ENCODE data around the gene CTCFL.

CTCFL gene

DNA sequence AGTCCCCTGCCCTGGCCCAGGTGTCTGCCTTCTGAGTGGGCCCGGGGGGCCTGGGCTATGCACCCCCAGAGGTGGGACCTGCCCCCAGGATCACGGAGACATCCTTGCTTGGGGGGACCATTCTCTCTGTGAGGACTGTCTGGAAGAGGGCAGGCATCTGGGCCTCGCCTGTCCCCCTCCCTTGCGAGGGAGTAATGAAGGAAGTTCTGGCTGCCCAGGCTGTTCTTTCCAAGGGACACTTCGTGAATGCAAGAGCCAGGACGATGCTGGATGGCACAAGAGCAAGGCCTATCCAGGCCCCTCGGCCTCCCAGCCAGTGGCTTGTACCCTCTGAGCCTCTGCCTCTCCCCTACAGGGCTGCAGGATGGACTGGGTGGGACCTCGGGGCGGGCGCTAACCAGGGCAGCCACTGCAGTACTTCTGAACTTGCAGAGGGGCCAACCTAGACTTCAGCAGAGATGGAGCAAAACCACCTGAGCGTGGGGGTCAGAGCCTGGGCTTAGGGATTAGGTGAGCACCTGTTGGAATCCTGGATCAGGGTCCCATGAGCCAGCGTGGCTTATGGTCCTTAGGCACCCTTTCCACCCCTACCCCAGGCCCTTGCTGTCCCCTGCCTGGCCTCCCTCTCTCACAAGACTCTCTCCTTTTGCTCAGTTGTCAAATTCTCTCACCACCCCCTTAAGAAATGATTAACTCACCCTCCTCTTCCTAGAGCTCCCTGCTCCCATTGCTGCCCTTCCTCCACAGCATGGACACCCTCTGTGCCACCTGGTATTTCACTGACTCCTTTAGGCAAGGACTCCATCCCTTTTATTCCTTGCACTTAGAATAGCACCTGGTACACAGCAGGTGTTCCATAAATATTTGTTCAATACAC is 53.2 kb downstream of the CTCFL start:
- no peak overlapping the region for H3K4me2 ChIP-seq (ENCODE audit: insufficient read depth, low read length, poor library complexity, severe bottlenecking)
- no CpG with 5 or more reads among the region's 12 CpGs for WGBS, 2 donors (ENCODE audit: extremely low coverage in 2 of 2, insufficient read length in 2 of 2, insufficient replicate concordance in 1 of 2)
- peak overlapping the region; percentile 83 for H3K18ac ChIP-seq (ENCODE audit: low read length)
- H2AFZ ChIP-seq (ENCODE audit: low read length), result peak overlapping the region; percentile 61
- peak overlapping the region; percentile 91 for H2BK15ac ChIP-seq (ENCODE audit: low read length)
- H3K23ac ChIP-seq (ENCODE audit: low read depth, low read length, poor library complexity), result peak overlapping the region; percentile 38
- H3K36me3 ChIP-seq (replicated peaks in 1 of 2; ENCODE audit: control insufficient read depth in 2 of 2, insufficient read depth in 2 of 2, low read length in 2 of 2), result no peaks in the 10 kb centered on the region
- peak overlapping the region; percentile 40 for H2BK120ac ChIP-seq (ENCODE audit: low read depth, low read length)
- DNase-seq (ENCODE audit: low spot score), result no peak
- peak overlapping the region; percentile 77 for H2BK5ac ChIP-seq (ENCODE audit: low read length)
- peak overlapping the region; percentile 24 for H2BK12ac ChIP-seq (ENCODE audit: low read length)
- H3K4me3 ChIP-seq (ENCODE audit: low read length in 2 of 2), result no peak overlapping the region
- H3K27me3 ChIP-seq (ENCODE audit: control insufficient read depth in 3 of 3, insufficient read depth in 3 of 3, low read depth in 1 of 3, low read length in 3 of 3), result peaks cover 0 to 13% (median 0%) of the 10 kb centered on the region in 3 experiments
- no peaks in the 10 kb centered on the region for H3K9me3 ChIP-seq (replicated peaks in 1 of 2; ENCODE audit: control insufficient read depth in 2 of 2, insufficient read depth in 1 of 2, low read depth in 1 of 2, low read length in 2 of 2)
- H3K27ac ChIP-seq (replicated peaks; ENCODE audit: low read length), result no peak overlapping the region
- H4K8ac ChIP-seq (ENCODE audit: low read depth, low read length), result no peak overlapping the region
- H2AK5ac ChIP-seq (ENCODE audit: low read depth, low read length), result peak overlapping the region; percentile 74
- no peak overlapping the region for H4K91ac ChIP-seq (ENCODE audit: low read depth, low read length, poor library complexity)
- no peak overlapping the region for H3K9ac ChIP-seq (ENCODE audit: low read depth, low read length, poor library complexity)
- H3K79me1 ChIP-seq (ENCODE audit: low read depth, low read length), result no peaks in the 10 kb centered on the region
- no peak overlapping the region for H3K4ac ChIP-seq (ENCODE audit: low read length)
- H3K4me1 ChIP-seq (ENCODE audit: control insufficient read depth in 2 of 2, insufficient read depth in 1 of 2, low read depth in 1 of 2, low read length in 2 of 2), result peaks cover 21 to 24% of the 10 kb centered on the region in 2 donors
- H3K14ac ChIP-seq (ENCODE audit: low read length), result peak overlapping the region; percentile 61

DNA sequence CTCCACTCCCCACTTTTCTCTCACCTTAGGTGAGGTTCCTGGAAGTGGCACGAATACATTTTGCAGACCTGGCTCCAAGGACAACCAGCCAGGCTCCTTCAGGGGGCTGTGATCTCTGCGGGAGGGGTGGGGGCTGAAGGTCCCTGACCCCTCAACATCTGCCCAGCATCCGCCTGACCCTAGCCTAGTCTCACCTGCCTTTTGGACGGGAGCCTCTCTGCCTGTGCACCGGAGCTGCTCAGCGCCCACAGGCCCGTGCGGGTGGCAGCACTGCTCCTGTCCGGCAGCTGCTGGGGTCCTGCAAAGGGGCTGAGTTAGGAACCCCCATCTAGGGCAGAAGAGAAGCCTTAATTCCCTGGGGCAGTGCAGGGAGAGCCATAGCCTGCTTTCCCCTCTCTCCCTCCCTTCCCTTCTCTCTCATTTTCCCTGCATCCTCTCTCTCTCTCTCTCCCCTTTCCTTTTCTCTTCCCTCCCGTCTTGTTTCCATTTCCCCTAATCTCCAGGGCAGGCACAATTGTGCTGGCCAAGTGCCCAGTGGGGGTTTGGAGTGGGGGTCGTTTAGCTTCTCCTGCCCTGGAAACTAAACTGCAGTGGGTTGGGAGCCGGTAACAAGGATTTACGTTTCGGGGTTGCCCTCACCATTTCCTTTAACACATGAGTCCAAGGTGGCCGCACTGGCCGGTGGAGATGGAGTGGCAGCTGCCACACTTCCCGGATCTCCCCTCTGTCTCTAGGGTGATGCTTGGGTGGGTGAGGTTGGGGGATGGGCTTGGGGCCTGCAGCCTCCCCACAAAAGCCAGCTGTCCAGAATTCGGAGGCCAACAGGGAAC is 54.1 kb downstream of the CTCFL start:
- H3K27me3 ChIP-seq (ENCODE audit: control insufficient read depth in 3 of 3, insufficient read depth in 3 of 3, low read depth in 1 of 3, low read length in 3 of 3), result peaks cover 0 to 13% (median 0%) of the 10 kb centered on the region in 3 experiments
- no peak overlapping the region for H3K4ac ChIP-seq (ENCODE audit: low read length)
- H3K4me1 ChIP-seq (ENCODE audit: control insufficient read depth in 2 of 2, insufficient read depth in 1 of 2, low read depth in 1 of 2, low read length in 2 of 2), result peaks cover 21 to 23% of the 10 kb centered on the region in 2 donors
- H4K91ac ChIP-seq (ENCODE audit: low read depth, low read length, poor library complexity), result no peak overlapping the region
- no CpG with 5 or more reads among the region's 18 CpGs for WGBS, 2 donors (ENCODE audit: extremely low coverage in 2 of 2, insufficient read length in 2 of 2, insufficient replicate concordance in 1 of 2)
- no peak overlapping the region for H3K4me3 ChIP-seq (ENCODE audit: low read length in 2 of 2)
- H2AK5ac ChIP-seq (ENCODE audit: low read depth, low read length), result peak overlapping the region; percentile 74
- no peak overlapping the region for H2BK12ac ChIP-seq (ENCODE audit: low read length)
- no peaks in the 10 kb centered on the region for H3K79me1 ChIP-seq (ENCODE audit: low read depth, low read length)
- H2BK5ac ChIP-seq (ENCODE audit: low read length), result peak overlapping the region; percentile 77
- no peak overlapping the region for H3K27ac ChIP-seq (replicated peaks; ENCODE audit: low read length)
- peak overlapping the region; percentile 61 for H3K14ac ChIP-seq (ENCODE audit: low read length)
- peak overlapping the region; percentile 38 for H3K23ac ChIP-seq (ENCODE audit: low read depth, low read length, poor library complexity)
- H3K36me3 ChIP-seq (replicated peaks in 1 of 2; ENCODE audit: control insufficient read depth in 2 of 2, insufficient read depth in 2 of 2, low read length in 2 of 2), result no peaks in the 10 kb centered on the region
- peak overlapping the region; percentile 61 for H2AFZ ChIP-seq (ENCODE audit: low read length)
- H2BK15ac ChIP-seq (ENCODE audit: low read length), result no peak overlapping the region
- peak overlapping the region; percentile 83 for H3K18ac ChIP-seq (ENCODE audit: low read length)
- H2BK120ac ChIP-seq (ENCODE audit: low read depth, low read length), result peak overlapping the region; percentile 40
- no peak overlapping the region for H3K4me2 ChIP-seq (ENCODE audit: insufficient read depth, low read length, poor library complexity, severe bottlenecking)
- DNase-seq (ENCODE audit: low spot score), result no peak
- no peak overlapping the region for H3K9ac ChIP-seq (ENCODE audit: low read depth, low read length, poor library complexity)
- H4K8ac ChIP-seq (ENCODE audit: low read depth, low read length), result no peak overlapping the region
- H3K9me3 ChIP-seq (replicated peaks in 1 of 2; ENCODE audit: control insufficient read depth in 2 of 2, insufficient read depth in 1 of 2, low read depth in 1 of 2, low read length in 2 of 2), result no peaks in the 10 kb centered on the region

DNA sequence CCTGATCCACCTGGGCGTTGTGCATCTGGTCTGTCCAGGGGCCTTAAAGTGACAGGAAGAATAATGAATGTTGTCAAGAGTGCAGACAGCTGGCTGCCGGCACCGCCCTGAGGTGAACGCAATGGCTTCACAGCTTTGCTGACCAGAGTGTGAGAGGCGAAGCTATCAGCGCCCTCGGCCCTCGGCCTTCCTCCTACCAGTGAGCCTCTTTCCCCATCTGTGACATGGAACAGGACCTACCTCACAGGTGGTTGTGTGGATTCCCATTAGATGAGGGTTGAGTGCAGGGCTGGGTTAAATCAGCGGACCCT is 54.8 kb downstream of the CTCFL start:
- H3K23ac ChIP-seq (ENCODE audit: low read depth, low read length, poor library complexity), result no peak overlapping the region
- no peak overlapping the region for H3K4me3 ChIP-seq (ENCODE audit: low read length in 2 of 2)
- no peak overlapping the region for H3K9ac ChIP-seq (ENCODE audit: low read depth, low read length, poor library complexity)
- H2BK5ac ChIP-seq (ENCODE audit: low read length), result no peak overlapping the region
- no CpG with 5 or more reads among the region's 9 CpGs for WGBS, 2 donors (ENCODE audit: extremely low coverage in 2 of 2, insufficient read length in 2 of 2, insufficient replicate concordance in 1 of 2)
- no peak overlapping the region for H2BK15ac ChIP-seq (ENCODE audit: low read length)
- no peak overlapping the region for H2BK12ac ChIP-seq (ENCODE audit: low read length)
- no peak overlapping the region for H3K4me2 ChIP-seq (ENCODE audit: insufficient read depth, low read length, poor library complexity, severe bottlenecking)
- no peak overlapping the region for H3K14ac ChIP-seq (ENCODE audit: low read length)
- H3K36me3 ChIP-seq (replicated peaks in 1 of 2; ENCODE audit: control insufficient read depth in 2 of 2, insufficient read depth in 2 of 2, low read length in 2 of 2), result no peaks in the 10 kb centered on the region
- H3K4me1 ChIP-seq (ENCODE audit: control insufficient read depth in 2 of 2, insufficient read depth in 1 of 2, low read depth in 1 of 2, low read length in 2 of 2), result peaks cover 21 to 23% of the 10 kb centered on the region in 2 donors
- H3K18ac ChIP-seq (ENCODE audit: low read length), result peak overlapping the region; percentile 68
- no peaks in the 10 kb centered on the region for H3K79me1 ChIP-seq (ENCODE audit: low read depth, low read length)
- no peak for DNase-seq (ENCODE audit: low spot score)
- peak overlapping the region; percentile 43 for H2AFZ ChIP-seq (ENCODE audit: low read length)
- H2AK5ac ChIP-seq (ENCODE audit: low read depth, low read length), result no peak overlapping the region
- no peak overlapping the region for H4K8ac ChIP-seq (ENCODE audit: low read depth, low read length)
- H3K27ac ChIP-seq (replicated peaks; ENCODE audit: low read length), result no peak overlapping the region
- H3K9me3 ChIP-seq (replicated peaks in 1 of 2; ENCODE audit: control insufficient read depth in 2 of 2, insufficient read depth in 1 of 2, low read depth in 1 of 2, low read length in 2 of 2), result no peaks in the 10 kb centered on the region
- H2BK120ac ChIP-seq (ENCODE audit: low read depth, low read length), result no peak overlapping the region
- peaks cover 0 to 13% (median 0%) of the 10 kb centered on the region in 3 experiments for H3K27me3 ChIP-seq (ENCODE audit: control insufficient read depth in 3 of 3, insufficient read depth in 3 of 3, low read depth in 1 of 3, low read length in 3 of 3)
- no peak overlapping the region for H4K91ac ChIP-seq (ENCODE audit: low read depth, low read length, poor library complexity)
- no peak overlapping the region for H3K4ac ChIP-seq (ENCODE audit: low read length)
